HepG2 (cell line): ENCODE results near the gene RPLP2. TPM values are rescaled to one million over a fixed set of nuclear protein-coding genes. Genes with fewer than 3 reads are reported as not detected.

Experiments used
- ATAC-seq: fragments of 200-7000 bp; cut with Tn5 transposase; 3 replicates; pipeline ENCODE4 v1.9.1; 2020; ENCODE audit warnings: mild to moderate bottlenecking, moderate library complexity
- BruUV-seq: library from RNA; stranded (reverse); fragments of 400-500 nt; replicated peaks from 2 replicates; lab custom pipeline; 2021; lab: Mats Ljungman, UMichigan
- CTCF ChIA-PET: fragments of 300-600 bp; formaldehyde crosslinking; extraction: SDS; loops from one replicate; lab custom pipeline; 2021; ENCODE audit warnings: low total read pairs, inconsistent platforms, low intra/inter-chr PET ratio; lab: Yijun Ruan, JAX
- POLR2A ChIA-PET: fragments of 350-600 bp; sonication (Branson Sonifier 250); formaldehyde crosslinking; loops from one replicate; lab custom pipeline; 2020; ENCODE audit warnings: antibody characterized with exemption, inconsistent platforms; lab: Yijun Ruan, JAX
- DNase-seq: peaks from one replicate; pipeline ENCODE4 v3.0.0-alpha.2; 2015; ENCODE audit warnings: low spot score
- FAIRE-seq: peaks from 3 replicates; lab custom pipeline; 2011; peaks lifted over from hg19 to GRCh38; lab: Jason Lieb, UNC
- H2AFZ ChIP-seq: one replicate; pipeline ENCODE4 v1.6.1; 2011; ENCODE audit warnings: low read length, inconsistent platforms
- H3K27ac ChIP-seq: fragments of 300-600 bp; 3 replicates; pipeline ENCODE4 v1.8.0; 2011; ENCODE audit warnings: mixed run types, mild to moderate bottlenecking, mixed read lengths, low read length, inconsistent platforms; ENCODE audit not compliant: insufficient read depth; ENCODE audit errors: extremely low read length
- H3K27me3 ChIP-seq, 2 experiments: fragments of 200-600 bp in 1 of 2; 2 replicates in 1 of 2; 3 replicates in 1 of 2; pipeline versions ENCODE4 v1.6.0 to v1.8.0; 2011; ENCODE audit warnings: low read length in 2 of 2, mild to moderate bottlenecking in 2 of 2, moderate library complexity in 2 of 2, inconsistent platforms in 1 of 2; ENCODE audit not compliant: insufficient read depth in 2 of 2, control insufficient read depth in 1 of 2
- H3K36me3 ChIP-seq, 2 experiments: fragments of 200-600 bp in 1 of 2; replicated peaks in 1 of 2; 2 replicates in 1 of 2; 3 replicates in 1 of 2; pipeline versions ENCODE4 v1.5.1 to v1.8.0; 2011; ENCODE audit warnings: low read length in 2 of 2, inconsistent platforms in 1 of 2; ENCODE audit not compliant: insufficient read depth in 2 of 2, control insufficient read depth in 1 of 2
- H3K4me1 ChIP-seq: 2 replicates; pipeline ENCODE4 v1.5.1; 2012; ENCODE audit warnings: low read length, inconsistent platforms; ENCODE audit not compliant: insufficient read depth
- H3K4me2 ChIP-seq: 2 replicates; pipeline ENCODE4 v1.6.0; 2011; ENCODE audit warnings: low read depth, low read length, inconsistent platforms
- H3K4me3 ChIP-seq, 3 experiments: fragments of 200-600 bp in 1 of 3; sonication (generic), shearing (Covaris generic) in 1 of 3; replicated peaks in 1 of 3; 2 replicates each; pipeline ENCODE4 v1.5.1; 2011 to 2016; ENCODE audit warnings: low read length in 3 of 3, inconsistent platforms in 2 of 3, low read depth in 2 of 3, mild to moderate bottlenecking in 2 of 3, control low read depth in 1 of 3, mixed read lengths in 1 of 3; ENCODE audit not compliant: insufficient read depth in 1 of 3
- H3K79me2 ChIP-seq: one replicate; pipeline ENCODE4 v1.6.1; 2011; ENCODE audit warnings: low read length, inconsistent platforms; ENCODE audit not compliant: insufficient read depth
- H3K9ac ChIP-seq: 2 replicates; pipeline ENCODE4 v1.6.0; 2011; ENCODE audit warnings: mild to moderate bottlenecking, low read depth, low read length, inconsistent platforms; ENCODE audit not compliant: insufficient read depth
- H3K9me3 ChIP-seq: 2 replicates; pipeline ENCODE4 v1.5.1; 2012; ENCODE audit warnings: mild to moderate bottlenecking, low read length
- H4K20me1 ChIP-seq: 2 replicates; pipeline ENCODE4 v1.6.0; 2011; ENCODE audit warnings: inconsistent platforms, mild to moderate bottlenecking, low read length, moderate library complexity; ENCODE audit not compliant: insufficient read depth
- AGO1 ChIP-seq: fragments of 200-400 bp; formaldehyde crosslinking; IDR thresholded peaks from 2 replicates; pipeline ENCODE4 v1.6.1; 2017; ENCODE audit warnings: mild to moderate bottlenecking, low read depth, low read length, moderate library complexity; ENCODE audit not compliant: poor library complexity, severe bottlenecking
- CBX5 ChIP-seq: sonication (generic); formaldehyde crosslinking; IDR thresholded peaks from 2 replicates; pipeline ENCODE4 v1.4.0; 2020; ENCODE audit warnings: missing genetic modification reagents, borderline replicate concordance
- CREM ChIP-seq, 2 experiments: sonication (generic) in 1 of 2; formaldehyde crosslinking in 1 of 2; IDR thresholded peaks; 2 replicates each; pipeline versions ENCODE4 v1.4.0 to v1.6.1; 2016 to 2020; ENCODE audit warnings: antibody characterized with exemption in 1 of 2, mild to moderate bottlenecking in 1 of 2, missing genetic modification reagents in 1 of 2
- RFX1 ChIP-seq: fragments of 450-650 bp; IDR thresholded peaks from 2 replicates; pipeline ENCODE4 v1.6.1; 2017
- TEAD3 ChIP-seq: optimal IDR thresholded peaks from 2 replicates; pipeline ENCODE3; 2016; ENCODE audit warnings: borderline replicate concordance
- ZNF264 ChIP-seq: sonication (generic); formaldehyde crosslinking; IDR thresholded peaks from 2 replicates; pipeline ENCODE4 v1.4.0; 2020; ENCODE audit warnings: missing genetic modification reagents
- ZNF572 ChIP-seq: sonication (generic); formaldehyde crosslinking; IDR thresholded peaks from 2 replicates; pipeline ENCODE4 v1.5.1; 2020; ENCODE audit warnings: mild to moderate bottlenecking, missing genetic modification reagents
- ZNF629 ChIP-seq: sonication (generic); formaldehyde crosslinking; conservative IDR thresholded peaks from 2 replicates; pipeline ENCODE4 v1.5.0; 2020; ENCODE audit warnings: missing genetic modification reagents
- ZSCAN9 ChIP-seq: IDR thresholded peaks from 2 replicates; pipeline ENCODE4 v1.6.1; 2016; ENCODE audit warnings: borderline replicate concordance
- WGBS: methylation state at CpG from one replicate; pipeline ENCODE4 v1.1.6; 2017; ENCODE audit warnings: low lambda C conversion rate; 5-methylcytosine and 5-hydroxymethylcytosine counted together
- in situ Hi-C: cut with HindIII; loops from 2 replicates; pipeline ENCODE4 v1.10.0; 2017; ENCODE audit warnings: low pct_unique_long_range_greater_than_20kb; ENCODE audit not compliant: extremely low pct_ligation_motif_present
- intact Hi-C: fragments of 100-400 bp; cut with micrococcal nuclease; formaldehyde crosslinking; loops from one replicate; pipeline ENCODE4 v1.10.0; 2022; ENCODE audit not compliant: unreplicated experiment
- polyA plus RNA-seq, 8 experiments: library from polyadenylated mRNA; depleted of rRNA in 3 of 8; stranded (reverse) in 7 of 8; unstranded in 1 of 8; fragments of >200 nt; fragmentation: Illumina TruSeq in 4 of 8; extraction: Trizol in 4 of 8; gene quantifications; 2 replicates each; pipeline versions ENCODE4 v1.2.1 to v1.2.3, GENCODE V29; 2011 to 2016; ENCODE audit warnings: low read depth in 4 of 8, missing spikeins in 1 of 8, mixed read lengths in 1 of 8; ENCODE audit not compliant: insufficient read depth in 1 of 8
- total RNA-seq, 5 experiments: library from RNA; depleted of rRNA; stranded (reverse); fragments of >200 nt; fragmentation: Illumina TruSeq; extraction: Trizol; gene quantifications; 2 replicates each; pipeline ENCODE4 v1.2.3, GENCODE V29; 2016; ENCODE audit warnings: low read depth in 1 of 5
- TF ChIP-seq, protein P1 (sequence below): sonication (generic); formaldehyde crosslinking; IDR thresholded peaks from 2 replicates; pipeline ENCODE4 v1.5.0; 2020; ENCODE audit warnings: missing genetic modification reagents
- TF ChIP-seq, protein P2 (sequence below): sonication (generic); formaldehyde crosslinking; IDR thresholded peaks from 2 replicates; pipeline ENCODE4 v1.8.0; 2022; ENCODE audit warnings: missing genetic modification reagents, low read depth, mild to moderate bottlenecking, borderline replicate concordance

Gene RPLP2
- total and polyA plus RNA-seq, 2 of the 13 experiments (the other 11 are each of a cell fraction or from before 2014, with no cell fraction given), result 978 to 2,106 TPM

DNA sequence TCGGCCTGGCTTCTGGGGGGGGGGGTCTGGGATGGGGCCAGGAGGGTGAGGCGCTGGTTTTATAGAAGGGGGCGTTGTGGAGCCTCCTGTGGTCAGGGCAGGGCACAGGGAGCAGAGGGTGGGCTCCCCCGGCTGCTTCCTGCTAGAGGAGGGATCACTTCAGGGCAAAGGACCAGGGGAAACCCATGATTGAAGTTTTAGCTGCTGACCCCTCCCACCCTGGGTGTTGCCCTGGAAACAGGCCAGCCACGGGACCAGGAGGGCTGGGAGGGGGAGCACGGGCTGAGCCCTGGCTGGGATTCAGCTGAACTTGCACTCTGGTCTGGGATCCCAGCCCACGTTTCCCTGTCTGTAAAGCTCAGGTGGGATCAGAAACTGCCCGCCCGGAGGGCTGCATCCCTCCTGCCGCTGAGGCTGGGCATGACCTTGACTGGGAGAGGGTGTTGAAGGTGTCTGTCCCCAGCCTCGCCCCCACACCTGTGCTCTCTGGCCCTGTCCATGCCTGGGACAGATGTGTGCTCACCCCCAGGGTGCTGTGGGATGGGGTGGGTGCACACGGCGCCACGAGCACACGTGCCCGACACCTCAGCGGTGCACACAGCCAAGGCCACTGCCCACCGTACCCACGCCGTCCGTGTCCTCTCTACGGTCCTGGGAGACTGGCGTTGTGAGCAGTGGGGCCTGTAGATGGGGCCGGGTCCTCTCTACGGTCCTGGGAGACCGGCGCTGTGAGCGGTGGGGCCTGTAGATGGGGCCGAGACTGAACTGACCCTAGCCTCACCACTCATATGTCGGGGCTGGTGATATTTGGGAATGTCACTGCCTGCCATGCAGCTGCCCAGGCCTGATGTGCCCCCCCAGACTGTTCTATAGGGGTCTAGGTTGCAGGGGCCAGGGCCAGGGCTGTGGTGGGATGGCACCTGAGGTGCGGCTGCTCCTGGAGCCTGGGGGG lies 35.2 kb downstream of the RPLP2 start (continued):
- TF ChIP-seq, protein P1, sequence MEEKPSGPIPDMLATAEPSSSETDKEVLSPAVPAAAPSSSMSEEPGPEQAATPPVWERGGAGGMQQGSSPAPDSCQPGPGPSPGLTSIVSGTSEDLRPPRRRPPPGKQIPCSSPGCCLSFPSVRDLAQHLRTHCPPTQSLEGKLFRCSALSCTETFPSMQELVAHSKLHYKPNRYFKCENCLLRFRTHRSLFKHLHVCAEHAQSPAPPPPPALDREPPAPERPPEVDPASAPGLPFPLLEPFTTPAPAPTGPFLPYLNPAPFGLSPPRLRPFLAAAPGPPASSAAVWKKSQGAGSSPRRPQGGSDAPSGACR (CRISPR knock-in tag), result peak; percentile 53; the same call in 1 of the 2 replicates
- no peak for TF ChIP-seq ZSCAN9 (CRISPR knock-in tag)
- TF ChIP-seq ZNF629, result 0 out of 2 replicates have a peak, but pooled peaks have one; percentile 9
- TF ChIP-seq CREM (IDR thresholded peaks at IDR 0.05), result 0 out of 2 replicates have a peak, but pooled peaks have one; percentile 6
- TF ChIP-seq CREM (CRISPR knock-in tag; IDR thresholded peaks at IDR 0.05), result no peak
- TF ChIP-seq ZNF572, result 0 out of 2 replicates have a peak, but pooled peaks have one; percentile 32
- TF ChIP-seq RFX1, result peak; percentile 75
- TF ChIP-seq, protein P2, sequence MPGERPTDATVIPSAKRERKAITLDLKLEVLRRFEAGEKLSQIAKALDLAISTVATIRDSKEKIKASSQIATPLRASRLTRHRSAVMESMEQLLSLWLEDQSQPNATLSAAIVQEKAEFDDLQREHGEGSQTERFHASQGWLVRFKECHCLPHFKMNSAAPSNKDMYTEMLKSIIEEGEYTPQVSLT, result no peak
- peak; percentile 19 for TF ChIP-seq TEAD3
- TF ChIP-seq ZNF264, result no peak

DNA sequence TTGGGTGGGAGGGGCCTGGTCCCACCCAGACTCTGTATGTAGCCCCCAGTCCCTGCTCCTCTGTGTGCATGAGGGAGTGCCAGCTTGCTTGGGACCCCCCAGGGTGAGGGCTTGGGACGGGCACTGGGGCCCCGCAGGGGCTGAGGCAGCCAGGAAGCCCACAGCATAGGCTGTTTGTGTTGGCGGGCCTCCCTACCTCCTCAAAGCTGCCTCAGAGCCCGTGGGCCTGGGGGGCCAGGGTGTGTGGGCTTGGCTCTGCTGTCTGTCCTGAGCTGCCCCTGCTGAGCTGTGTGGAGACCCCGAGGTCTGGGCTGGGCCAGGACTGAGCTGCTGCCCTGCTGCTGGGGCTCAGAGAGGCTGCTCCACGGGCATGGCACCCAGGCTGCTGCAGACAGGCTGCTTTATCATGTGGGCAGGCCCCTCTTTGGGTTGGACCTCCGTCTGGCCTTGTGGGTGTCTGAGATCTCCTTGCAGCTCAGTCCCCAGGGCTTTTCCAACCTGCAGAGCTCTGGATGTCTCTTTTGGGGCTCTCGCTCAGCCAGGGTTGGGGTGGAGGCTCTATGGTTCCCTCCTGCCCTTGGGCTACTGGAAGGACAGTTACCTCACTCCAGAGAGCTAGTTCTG lies 36.2 kb downstream of the RPLP2 start:
- FAIRE-seq, result no peak
- ChIA-PET CTCF (no interaction called here), POLR2A (interaction anchor here (1.0 to 11.1 kb wide), 2 partner anchors 16 to 27 kb away, joined by 3 to 141 read pairs; partner anchors contain the start of genes CD151, CRACR2B and PNPLA2)
- Histone ChIP-seq H3K4me3 (no peak overlapping the region), H3K9me3 (no peaks in the 10 kb centered on the region), H3K79me2 (peaks cover 15% of the 10 kb centered on the region), H3K27me3 (no peaks in the 10 kb centered on the region), H3K9ac (no peak overlapping the region), H2AFZ (no peak overlapping the region), H3K27ac (no peak overlapping the region), H3K4me1 (peaks cover 30% of the 10 kb centered on the region), H4K20me1 (peaks cover 8% of the 10 kb centered on the region; the same call in 1 of the 2 replicates), H3K4me2 (peak overlapping the region; percentile 85; the same call in 1 of the 2 replicates), H3K36me3 (no peaks in the 10 kb centered on the region; a peak in 2 of 5 replicates)
- intact Hi-C loops (no loop called here), in situ Hi-C loops (no loop called here)
- no CpG with 5 or more reads among the region's 8 CpGs for WGBS
- no TSS peak for BruUV-seq
- no peak for ATAC-seq
- no peak for DNase-seq
- TF ChIP-seq AGO1 (peak; percentile 17), CBX5 (CRISPR knock-in tag) (no peak)
